Right hindlimb (tissue), 1 donor: ENCODE data around the gene DPP6.
"Not testable (repeated sequence)": the region's sequence is repeated elsewhere in the genome, so short reads cannot be mapped to it uniquely, and the experiment has no call there.

Experiments used
- DNase-seq: peaks from one replicate; pipeline ENCODE4 v3.0.0-alpha.2; 2018

Gene DPP6

GRCh38 chr7:154155928-154156327, 103.7 kb downstream of the DPP6 start:
- not testable (repeated sequence) for DNase-seq

DNA sequence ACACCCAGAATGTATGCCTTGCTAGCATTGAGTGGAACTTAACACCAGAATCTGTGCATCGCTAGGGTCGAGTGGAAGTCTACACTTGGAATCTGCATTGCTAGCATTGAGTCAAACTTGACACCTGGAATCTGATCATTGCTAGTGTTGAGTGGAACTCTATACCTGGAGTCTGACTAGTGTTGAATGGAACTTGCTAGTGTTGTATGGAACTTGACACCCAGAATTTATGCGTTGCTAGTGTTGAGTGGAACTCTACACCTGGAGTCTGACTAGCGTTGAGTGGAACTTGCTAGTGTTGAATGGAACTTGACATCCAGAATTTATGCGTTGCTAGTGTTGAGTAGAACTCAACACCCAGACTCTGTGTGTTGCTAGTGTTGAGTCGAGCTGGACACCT, 110.7 kb downstream of the DPP6 start:
- DNase-seq, result not testable (repeated sequence)

- DNase-seq, result not testable (repeated sequence)
Observed at GRCh38 chr7:154163642-154164041, 111.4 kb downstream of the DPP6 start.

DNA sequence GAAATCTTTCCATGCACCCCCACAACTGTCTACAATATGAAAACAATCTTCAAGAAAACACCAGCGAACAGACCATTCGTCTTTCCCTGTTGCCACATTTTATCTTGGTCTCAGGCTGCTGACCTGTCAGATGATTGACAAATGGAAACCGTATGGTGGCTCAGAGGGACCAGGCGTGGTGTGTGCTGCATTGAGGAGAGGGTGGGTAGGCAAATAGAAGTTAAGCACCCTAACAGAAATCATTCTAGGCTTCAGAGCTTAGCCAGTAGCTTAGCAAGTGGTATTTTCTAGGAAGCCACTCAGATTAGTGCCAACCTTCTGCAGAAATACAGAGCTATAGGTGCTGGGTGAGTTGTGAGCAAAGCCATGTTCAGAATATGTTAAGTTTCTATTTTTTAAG, 114.9 kb downstream of the DPP6 start:
- DNase-seq, result no peak

GRCh38 chr7:154167807-154168206, 115.6 kb downstream of the DPP6 start:
- DNase-seq, result no peak

- DNase-seq, result no peak
Observed at GRCh38 chr7:154171422-154171821, 119.2 kb downstream of the DPP6 start.

DNA sequence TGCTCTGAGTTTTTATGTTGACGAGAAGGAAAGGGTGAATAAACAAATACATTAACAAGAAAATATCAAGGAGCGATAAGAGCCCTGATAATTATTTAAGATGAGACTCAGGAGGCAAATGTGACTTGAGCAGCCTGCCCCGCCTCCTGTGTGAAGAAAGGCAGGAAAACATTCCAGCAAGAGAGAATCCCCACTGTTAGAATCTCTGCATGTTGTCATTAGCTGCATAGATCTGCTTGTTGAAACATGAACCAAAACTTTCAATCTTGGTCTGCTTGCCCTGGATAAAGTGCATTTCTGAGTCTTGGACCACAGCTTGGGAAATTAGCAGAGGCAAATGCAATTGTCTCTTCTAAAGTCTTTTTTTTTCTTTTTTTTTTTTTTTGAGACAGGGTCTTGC, 120.0 kb downstream of the DPP6 start:
- no peak for DNase-seq

DNA sequence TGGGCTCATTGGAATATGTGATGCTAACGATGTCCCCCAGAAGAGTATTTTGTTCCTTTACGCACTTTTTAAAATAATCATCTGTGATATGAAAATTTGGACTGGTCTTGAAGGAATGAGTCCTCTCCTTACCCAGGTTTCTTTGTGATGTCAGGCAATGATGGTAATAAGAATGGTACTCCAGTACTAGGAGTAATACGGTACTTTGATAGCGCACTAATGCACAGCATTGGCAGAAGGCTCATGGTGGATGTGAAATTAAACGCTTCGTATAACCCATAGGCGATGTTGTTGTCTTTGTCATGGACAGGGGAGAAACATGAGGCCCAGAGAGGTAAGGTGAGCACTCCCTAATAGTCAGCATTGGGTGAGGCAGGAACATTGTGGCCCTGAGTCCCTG, 125.4 kb downstream of the DPP6 start:
- no peak for DNase-seq

DNA sequence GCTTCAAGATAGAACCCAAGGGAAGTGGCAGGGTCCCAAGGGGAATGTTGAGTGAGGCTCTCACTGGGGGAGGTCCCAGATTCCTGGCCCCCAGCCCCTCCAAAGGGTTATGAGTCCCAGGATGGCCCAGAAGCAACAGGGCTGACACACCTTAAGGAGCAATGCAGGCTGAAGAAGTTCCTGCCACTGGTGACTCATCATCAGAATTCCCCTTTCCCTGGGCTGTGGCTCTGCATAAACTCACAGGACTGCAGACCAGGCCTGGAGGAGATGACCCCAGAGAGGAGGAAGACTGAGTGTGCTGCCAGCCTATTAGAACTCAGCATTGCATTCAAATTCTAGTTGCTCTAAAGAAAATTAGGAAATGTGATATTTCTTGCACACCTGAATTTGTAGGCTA, 126.7 kb downstream of the DPP6 start:
- DNase-seq, result no peak

DNA sequence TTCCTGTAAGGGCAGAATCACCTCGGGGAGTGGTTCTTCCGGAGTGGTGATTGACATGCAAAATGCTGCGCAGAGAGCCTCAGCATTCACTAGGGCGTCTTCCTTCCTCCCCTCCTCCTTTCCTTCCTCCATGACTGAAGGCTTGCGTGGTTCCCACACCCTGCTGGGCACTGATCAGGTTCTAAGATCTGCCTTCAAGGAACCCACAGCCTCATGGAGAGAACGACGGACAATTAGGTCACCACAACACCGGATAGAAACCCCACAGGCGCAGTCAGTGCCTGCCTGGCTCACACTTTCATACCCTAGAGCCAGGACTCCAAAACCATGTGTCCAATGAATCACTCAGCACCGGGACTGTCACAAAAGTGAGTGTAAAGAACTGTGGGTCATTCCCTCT, 131.3 kb downstream of the DPP6 start:
- no peak for DNase-seq

DNA sequence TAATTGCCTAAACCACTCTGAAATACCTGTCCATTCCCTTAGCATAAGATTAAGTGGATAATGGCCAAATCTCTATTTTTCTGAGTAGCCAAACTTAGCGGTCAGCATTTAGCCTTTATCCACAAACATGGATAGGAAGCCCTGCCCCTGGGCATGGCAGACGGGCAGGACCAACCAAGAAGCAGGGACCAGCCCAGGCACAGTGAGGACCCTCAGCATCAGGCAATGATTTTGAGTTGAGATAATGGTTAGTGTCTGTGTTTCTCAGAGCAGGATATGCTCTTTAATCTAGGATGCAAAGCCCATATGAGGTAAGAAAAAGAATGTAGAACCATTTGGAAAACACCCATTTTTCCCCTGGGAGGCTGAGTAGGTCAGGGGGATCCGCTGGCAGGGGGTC, 131.7 kb downstream of the DPP6 start:
- no peak for DNase-seq

DNA sequence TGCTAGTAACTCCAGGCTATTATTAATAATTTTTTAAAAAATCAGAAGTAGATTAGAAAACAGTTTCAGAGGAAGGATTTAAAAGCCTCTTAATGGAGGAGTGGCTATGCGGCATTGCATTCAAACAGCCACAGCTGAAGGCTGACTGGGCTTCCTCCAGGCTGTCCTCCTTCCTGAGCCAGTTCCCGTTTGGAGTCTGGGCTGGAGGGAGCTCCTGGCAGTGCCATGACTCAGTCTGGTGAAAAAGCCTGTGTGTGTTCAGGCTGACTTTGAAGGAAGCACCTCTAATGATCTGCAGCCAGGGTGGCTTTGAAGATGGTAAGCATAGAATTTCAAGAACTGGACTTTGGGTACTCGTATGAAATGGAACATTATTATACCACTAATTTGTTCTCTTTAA, 134.6 kb downstream of the DPP6 start:
- DNase-seq, result no peak

- no peak for DNase-seq
Observed at GRCh38 chr7:154188330-154188729, 136.1 kb downstream of the DPP6 start.

GRCh38 chr7:154195266-154195665, 143.1 kb downstream of the DPP6 start:
- DNase-seq, result no peak

- no peak for DNase-seq
Observed at GRCh38 chr7:154198481-154198880, 146.3 kb downstream of the DPP6 start.

- no peak for DNase-seq
Observed at GRCh38 chr7:154200241-154200640, 148.0 kb downstream of the DPP6 start.

- DNase-seq, result no peak
Observed at GRCh38 chr7:154202002-154202401, 149.8 kb downstream of the DPP6 start.

GRCh38 chr7:154204046-154204445, 151.8 kb downstream of the DPP6 start:
- DNase-seq, result no peak

- DNase-seq, result no peak
Observed at GRCh38 chr7:154212861-154213260, 160.7 kb downstream of the DPP6 start.

- no peak for DNase-seq
Observed at GRCh38 chr7:154217688-154218340, 165.6 kb downstream of the DPP6 start.

DNA sequence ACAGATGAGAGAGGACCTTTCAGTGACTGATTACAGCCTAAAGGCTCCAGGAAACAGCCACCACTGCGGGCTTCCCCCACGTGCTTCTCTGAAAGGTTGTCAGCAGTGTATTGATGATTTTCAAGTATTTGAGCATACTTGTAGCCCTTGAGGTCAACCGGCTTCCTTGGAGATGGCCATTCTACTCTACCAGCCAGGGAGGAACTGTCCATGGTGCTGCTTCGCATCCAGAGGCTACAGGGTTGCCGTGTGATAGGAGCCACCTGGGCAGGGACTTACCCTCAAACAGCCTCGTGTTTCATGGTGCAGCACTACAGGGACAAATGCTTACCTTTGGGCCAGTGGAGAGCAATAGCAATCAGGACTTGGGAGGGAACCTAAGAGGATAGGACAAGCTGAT, 179.5 kb downstream of the DPP6 start:
- peak; percentile 19 for DNase-seq

- DNase-seq, result no peak
Observed at GRCh38 chr7:154232700-154233099, 180.5 kb downstream of the DPP6 start.

DNA sequence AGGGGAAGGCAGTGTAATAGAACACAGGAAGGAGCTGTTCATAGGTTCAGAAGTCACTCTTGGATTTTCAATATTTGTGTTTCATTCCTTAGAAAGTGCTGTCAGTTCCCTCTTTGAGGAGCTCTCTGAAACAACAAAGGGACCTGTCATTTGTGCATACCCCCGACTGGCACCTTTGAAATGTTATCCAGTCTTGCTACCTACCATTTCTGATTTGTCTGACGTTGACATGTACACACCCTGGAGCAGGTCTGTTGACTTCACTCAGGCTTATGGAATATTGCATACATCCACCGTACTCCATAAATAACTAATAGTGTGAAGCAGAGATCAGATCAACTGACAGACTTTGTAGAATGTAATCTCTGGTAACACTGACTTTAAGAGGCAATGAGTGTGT, 189.8 kb downstream of the DPP6 start:
- DNase-seq, result no peak

GRCh38 chr7:154242709-154243108, 190.5 kb downstream of the DPP6 start:
- DNase-seq, result no peak

- DNase-seq, result no peak
Observed at GRCh38 chr7:154252046-154252445, 199.8 kb downstream of the DPP6 start.

GRCh38 chr7:154253810-154254209, 201.6 kb downstream of the DPP6 start:
- DNase-seq, result no peak
